Measurements from ENCODE around the gene SHMT1.
"Not testable (repeated sequence)": the region's sequence is repeated elsewhere in the genome, so short reads cannot be mapped to it uniquely, and the experiment has no call there.

Gene SHMT1

GRCh38 chr17:18382441-18383078, 19.2 kb upstream of the SHMT1 start:
- no peak overlapping the region for H3K27ac ChIP-seq
- TF ChIP-seq ZFX (IDR thresholded peaks at IDR 0.05; ENCODE audit: borderline replicate concordance) (no peak), CTCF (IDR thresholded peaks at IDR 0.05) (no peak)

- H3K27ac ChIP-seq, result no peak overlapping the region
- no peak for TF ChIP-seq ZFX (IDR thresholded peaks at IDR 0.05; ENCODE audit: borderline replicate concordance)
- no peak for TF ChIP-seq CTCF (IDR thresholded peaks at IDR 0.05)
These were observed 18.5 kb upstream of the SHMT1 start for GRCh38 chr17:18381953-18382245.

- no peak overlapping the region for H3K27ac ChIP-seq
These were observed 18.0 kb upstream of the SHMT1 start for GRCh38 chr17:18381158-18381952.

GRCh38 chr17:18380471-18381157, 17.3 kb upstream of the SHMT1 start:
- no peak overlapping the region for H3K27ac ChIP-seq
- no peak for TF ChIP-seq ZFX (IDR thresholded peaks at IDR 0.05; ENCODE audit: borderline replicate concordance)

More at GRCh38 chr17:18381158-18381952, 18.0 kb upstream of the SHMT1 start:
- TF ChIP-seq ZFX (IDR thresholded peaks at IDR 0.05; ENCODE audit: borderline replicate concordance), result no peak
- no peak for TF ChIP-seq CTCF (IDR thresholded peaks at IDR 0.05)

GRCh38 chr17:18379246-18380146, 16.1 kb upstream of the SHMT1 start:
- TF ChIP-seq ZFX (IDR thresholded peaks at IDR 0.05; ENCODE audit: borderline replicate concordance) (no peak), CTCF (IDR thresholded peaks at IDR 0.05) (no peak)
- H3K27ac ChIP-seq, result no peak overlapping the region

GRCh38 chr17:18378614-18379013, 15.3 kb upstream of the SHMT1 start:
- H3K27ac ChIP-seq, result not testable (repeated sequence)

- TF ChIP-seq ZFX (IDR thresholded peaks at IDR 0.05; ENCODE audit: borderline replicate concordance) (no peak), CTCF (IDR thresholded peaks at IDR 0.05) (no peak)
These were observed 14.8 kb upstream of the SHMT1 start for GRCh38 chr17:18378205-18378505.

More at GRCh38 chr17:18378205-18378505, 14.8 kb upstream of the SHMT1 start:
- H3K27ac ChIP-seq, result no peak overlapping the region
